Thoracic aorta (tissue), 2 donors: ENCODE results near the gene ENTPD1. TPM values are rescaled to one million over a fixed set of nuclear protein-coding genes. Genes with fewer than 3 reads are reported as not detected.
A peak's percentile ranks its signal among the peaks of the same experiment; 100 is the strongest.

ENCODE experiments used
- ATAC-seq: fragments of 150-250 bp; one replicate; pipeline ENCODE4 v1.8.0; 2017; ENCODE audit warnings: low read depth; ENCODE audit not compliant: insufficient number of reproducible peaks, low FRiP score
- DNase-seq: peaks from one replicate; pipeline ENCODE4 v3.0.0-alpha.2; 2020; ENCODE audit warnings: low spot score
- H3K27ac ChIP-seq, 2 donors: fragments of 200-600 bp; sonication (generic); 1 replicate in 1 of 2; 2 replicates in 1 of 2; pipeline ENCODE4 v1.5.1; 2016; ENCODE audit warnings: mild to moderate bottlenecking in 2 of 2, moderate library complexity in 2 of 2
- H3K27me3 ChIP-seq: fragments of 200-600 bp; sonication (generic); replicated peaks from 2 replicates; pipeline ENCODE4 v1.6.0; 2016; ENCODE audit warnings: mild to moderate bottlenecking; ENCODE audit not compliant: insufficient read depth
- H3K36me3 ChIP-seq: fragments of 200-600 bp; sonication (generic); one replicate; pipeline ENCODE4 v1.5.1; 2016
- H3K4me1 ChIP-seq, 2 donors: fragments of 200-600 bp; sonication (generic); 1 replicate in 1 of 2; 2 replicates in 1 of 2; pipeline versions ENCODE4 v1.5.1 to v1.6.0; 2016; ENCODE audit warnings: low read depth in 2 of 2, mild to moderate bottlenecking in 1 of 2; ENCODE audit not compliant: control insufficient read depth in 1 of 2
- H3K4me3 ChIP-seq: fragments of 200-600 bp; sonication (generic); 2 replicates; pipeline ENCODE4 v1.5.1; 2016; ENCODE audit warnings: mild to moderate bottlenecking
- H3K9me3 ChIP-seq: fragments of 200-600 bp; sonication (generic); 2 replicates; pipeline ENCODE4 v1.5.1; 2016
- total RNA-seq, 2 donors: library from RNA; depleted of rRNA; stranded (reverse); fragments of >200 nt; gene quantifications; one replicate each; pipeline versions ENCODE4 v1.1.0 to v1.2.3, GENCODE V29; 2016
- TF ChIP-seq, protein P1 (sequence below): fragments of 200-600 bp; sonication (generic); IDR thresholded peaks from one replicate; pipeline ENCODE4 v1.5.1; 2019; ENCODE audit warnings: antibody characterized with exemption

Gene ENTPD1
- total RNA-seq, 2 donors from 2014 or later = 32.1 to 63.6 TPM

GRCh38 chr10:95787447-95787846, 31.5 kb downstream of the ENTPD1 start:
- Histone ChIP-seq H3K36me3 (no peaks in the 10 kb centered on the region), H3K27ac (no peak overlapping the region), H3K4me3 (no peak overlapping the region), H3K9me3 (no peaks in the 10 kb centered on the region), H3K27me3 (no peaks in the 10 kb centered on the region), H3K4me1 (peaks cover 35 to 69% of the 10 kb centered on the region in 2 donors)
- TF ChIP-seq, protein P1, sequence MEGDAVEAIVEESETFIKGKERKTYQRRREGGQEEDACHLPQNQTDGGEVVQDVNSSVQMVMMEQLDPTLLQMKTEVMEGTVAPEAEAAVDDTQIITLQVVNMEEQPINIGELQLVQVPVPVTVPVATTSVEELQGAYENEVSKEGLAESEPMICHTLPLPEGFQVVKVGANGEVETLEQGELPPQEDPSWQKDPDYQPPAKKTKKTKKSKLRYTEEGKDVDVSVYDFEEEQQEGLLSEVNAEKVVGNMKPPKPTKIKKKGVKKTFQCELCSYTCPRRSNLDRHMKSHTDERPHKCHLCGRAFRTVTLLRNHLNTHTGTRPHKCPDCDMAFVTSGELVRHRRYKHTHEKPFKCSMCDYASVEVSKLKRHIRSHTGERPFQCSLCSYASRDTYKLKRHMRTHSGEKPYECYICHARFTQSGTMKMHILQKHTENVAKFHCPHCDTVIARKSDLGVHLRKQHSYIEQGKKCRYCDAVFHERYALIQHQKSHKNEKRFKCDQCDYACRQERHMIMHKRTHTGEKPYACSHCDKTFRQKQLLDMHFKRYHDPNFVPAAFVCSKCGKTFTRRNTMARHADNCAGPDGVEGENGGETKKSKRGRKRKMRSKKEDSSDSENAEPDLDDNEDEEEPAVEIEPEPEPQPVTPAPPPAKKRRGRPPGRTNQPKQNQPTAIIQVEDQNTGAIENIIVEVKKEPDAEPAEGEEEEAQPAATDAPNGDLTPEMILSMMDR = no peak
- ATAC-seq (no peak), DNase-seq (no peak)

- TF ChIP-seq, protein P1 = no peak
- no peak for ATAC-seq
These were observed 32.9 kb downstream of the ENTPD1 start for GRCh38 chr10:95788830-95789229.

GRCh38 chr10:95789902-95790301, 33.9 kb downstream of the ENTPD1 start:
- ATAC-seq (no peak), DNase-seq (no peak)
- H3K27me3 ChIP-seq = no peaks in the 10 kb centered on the region
- peaks cover 30 to 69% of the 10 kb centered on the region in 2 donors for H3K4me1 ChIP-seq
- H3K4me3 ChIP-seq = no peak overlapping the region
- H3K9me3 ChIP-seq = no peaks in the 10 kb centered on the region
- TF ChIP-seq, protein P1 = no peak
- no peak overlapping the region for H3K27ac ChIP-seq
- H3K36me3 ChIP-seq = no peaks in the 10 kb centered on the region

More at GRCh38 chr10:95788830-95789229, 32.9 kb downstream of the ENTPD1 start:
- Histone ChIP-seq H3K36me3 (no peaks in the 10 kb centered on the region), H3K27me3 (no peaks in the 10 kb centered on the region), H3K27ac (no peak overlapping the region), H3K4me1 (peaks cover 34 to 69% of the 10 kb centered on the region in 2 donors), H3K9me3 (no peaks in the 10 kb centered on the region), H3K4me3 (no peak overlapping the region)
- DNase-seq = no peak

GRCh38 chr10:95790982-95791381, 35.0 kb downstream of the ENTPD1 start:
- H3K27ac ChIP-seq = no peak overlapping the region
- no peaks in the 10 kb centered on the region for H3K9me3 ChIP-seq
- ATAC-seq (no peak), DNase-seq (no peak)
- TF ChIP-seq, protein P1 = no peak
- H3K36me3 ChIP-seq = no peaks in the 10 kb centered on the region
- H3K27me3 ChIP-seq = no peaks in the 10 kb centered on the region
- H3K4me3 ChIP-seq = no peak overlapping the region
- H3K4me1 ChIP-seq = peaks cover 29 to 69% of the 10 kb centered on the region in 2 donors

- H3K27ac ChIP-seq = peak overlapping the region in 1 of 2 donors; percentile 57
- no peak for DNase-seq
- TF ChIP-seq, protein P1 = no peak
These were observed 35.5 kb downstream of the ENTPD1 start for GRCh38 chr10:95791425-95791979.

More at GRCh38 chr10:95791425-95791979, 35.5 kb downstream of the ENTPD1 start:
- no peak for ATAC-seq
- H3K4me3 ChIP-seq = no peak overlapping the region
- no peaks in the 10 kb centered on the region for H3K27me3 ChIP-seq
- H3K9me3 ChIP-seq = no peaks in the 10 kb centered on the region
- H3K36me3 ChIP-seq = no peaks in the 10 kb centered on the region
- H3K4me1 ChIP-seq = peaks cover 26 to 69% of the 10 kb centered on the region in 2 donors
